Tibial artery (tissue), 4 donors: ENCODE measurements around the gene HAAO.

Experiments used
- DNase-seq, 2 donors: peaks; one replicate each; pipeline ENCODE4 v3.0.0-alpha.2; 2019
- H3K27ac ChIP-seq, 2 donors: fragments of 200-600 bp; sonication (generic) in 1 of 2; 1 replicate in 1 of 2; 2 replicates in 1 of 2; pipeline ENCODE4 v1.5.1; 2018 to 2019; ENCODE audit warnings: mild to moderate bottlenecking in 1 of 2
- H3K27me3 ChIP-seq, 2 donors: fragments of 200-600 bp; sonication (generic) in 1 of 2; one replicate each; pipeline versions ENCODE4 v1.5.1 to v1.6.0; 2016 to 2019
- H3K36me3 ChIP-seq, 3 donors: fragments of 200-600 bp; sonication (generic) in 2 of 3; one replicate each; pipeline ENCODE4 v1.5.1; 2016 to 2019; ENCODE audit warnings: mild to moderate bottlenecking in 2 of 3
- H3K4me1 ChIP-seq, 4 donors: fragments of 200-600 bp; sonication (generic) in 2 of 4; 1 replicate in 3 of 4; 2 replicates in 1 of 4; pipeline ENCODE4 v1.5.1; 2016 to 2019
- H3K4me3 ChIP-seq, 2 donors: fragments of 200-600 bp; sonication (generic) in 1 of 2; 1 replicate in 1 of 2; 2 replicates in 1 of 2; pipeline ENCODE4 v1.5.1; 2018 to 2019; ENCODE audit warnings: mild to moderate bottlenecking in 2 of 2
- H3K9me3 ChIP-seq, 3 donors: fragments of 200-600 bp; sonication (generic) in 1 of 3; one replicate each; pipeline ENCODE4 v1.5.1; 2016 to 2019
- CTCF ChIP-seq, 2 experiments: fragments of 200-600 bp in 1 of 2; fragments of 450-650 bp in 1 of 2; IDR thresholded peaks; one replicate each; pipeline ENCODE4 v1.5.1; 2017 to 2019; ENCODE audit warnings: antibody characterized with exemption in 2 of 2, mild to moderate bottlenecking in 1 of 2, moderate library complexity in 1 of 2
- intact Hi-C: fragments of 100-400 bp; cut with DNase I; formaldehyde crosslinking; loops from one replicate; pipeline ENCODE4 v1.15.0; 2023; ENCODE audit warnings: low total_unique reads

HAAO gene

DNA sequence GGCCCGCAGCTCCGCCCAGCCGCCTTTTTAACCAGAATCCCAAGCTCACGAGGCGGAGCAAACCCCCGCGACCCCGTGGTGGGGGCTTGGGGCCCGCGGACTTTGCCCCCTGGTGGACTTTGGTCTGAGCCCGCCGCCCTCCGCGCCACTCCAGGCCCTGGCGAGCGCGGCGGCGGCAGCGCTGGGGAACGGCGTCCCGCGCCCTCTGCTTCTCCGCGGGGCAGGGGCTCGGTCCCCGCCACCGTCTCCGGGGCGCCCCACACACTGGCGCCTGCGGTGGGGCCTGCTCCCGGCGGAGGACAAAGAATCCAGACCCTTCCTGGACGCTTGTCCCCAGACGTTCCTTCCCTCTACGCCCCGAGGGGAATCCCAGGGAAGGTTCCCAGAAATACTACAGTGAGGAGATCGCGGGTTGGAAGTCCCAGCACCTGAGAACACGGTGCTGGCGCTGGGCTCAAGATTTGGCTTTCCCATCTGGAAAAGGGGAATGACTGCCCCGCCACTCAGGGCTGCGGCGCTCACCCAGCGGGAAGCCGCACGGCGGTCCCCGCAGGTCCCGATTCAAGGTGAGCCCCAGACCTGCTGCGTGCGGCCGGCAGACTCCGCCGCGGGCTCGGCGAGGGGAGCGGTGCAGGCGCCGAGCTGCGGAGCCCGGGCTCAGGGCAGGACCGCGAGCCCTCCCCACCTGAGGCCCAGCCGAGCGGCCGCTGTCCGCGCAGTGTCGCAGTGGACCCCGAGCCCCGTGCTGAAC lies at the start of gene HAAO:
HAAO (minus strand) TSS at position 1 of the 751 bp plus-strand sequence. CDS start 47 bp downstream, outside the sequence.
- Histone ChIP-seq H3K36me3 (no peaks in the 10 kb centered on the region), H3K4me1 (peaks cover 0 to 63% (median 25%) of the 10 kb centered on the region in 4 donors), H3K4me3 (peak within 1 kb of the TSS; percentile 75), H3K27ac (peak within 1 kb of the TSS; percentile 96 to 99), H3K27me3 (no peaks in the 10 kb centered on the region), H3K9me3 (no peaks in the 10 kb centered on the region)
- TF ChIP-seq CTCF (IDR thresholded peaks at IDR 0.05), result peak; percentile 10 to 22
- peak in 1 of 2 donors; percentile 82 for DNase-seq
- intact Hi-C loops, result no loop called here

GRCh38 chr2:42841344-42841743 lies 49.0 kb upstream of the HAAO start:
- Histone ChIP-seq H3K27ac (peak overlapping the region; percentile 72 to 78), H3K4me3 (no peak overlapping the region), H3K27me3 (no peaks in the 10 kb centered on the region), H3K4me1 (peaks cover 0 to 65% (median 52%) of the 10 kb centered on the region in 4 donors), H3K9me3 (no peaks in the 10 kb centered on the region), H3K36me3 (no peaks in the 10 kb centered on the region)
- intact Hi-C loops, result loop anchor here (5.0 kb wide), 1 partner anchor 391 kb away; no protein-coding TSS in a partner anchor
- TF ChIP-seq CTCF (IDR thresholded peaks at IDR 0.05), result no peak
- DNase-seq, result peak in 1 of 2 donors; percentile 56

GRCh38 chr2:42840760-42841159 lies 48.4 kb upstream of the HAAO start:
- intact Hi-C loops, result loop anchor here (5.0 kb wide), 1 partner anchor 392 kb away; no protein-coding TSS in a partner anchor
- Histone ChIP-seq H3K4me3 (no peak overlapping the region), H3K4me1 (peaks cover 0 to 63% (median 49%) of the 10 kb centered on the region in 4 donors), H3K9me3 (no peaks in the 10 kb centered on the region), H3K36me3 (no peaks in the 10 kb centered on the region), H3K27ac (peak overlapping the region; percentile 72 to 78), H3K27me3 (no peaks in the 10 kb centered on the region)
- peak in 1 of 2 donors; percentile 60 for DNase-seq
- no peak for TF ChIP-seq CTCF (IDR thresholded peaks at IDR 0.05)

GRCh38 chr2:42839809-42840501 lies 47.6 kb upstream of the HAAO start:
- intact Hi-C loops, result loop anchor here (5.0 kb wide), 1 partner anchor 392 kb away; no protein-coding TSS in a partner anchor
- Histone ChIP-seq H3K4me1 (peaks cover 0 to 58% (median 42%) of the 10 kb centered on the region in 4 donors), H3K4me3 (no peak overlapping the region), H3K36me3 (no peaks in the 10 kb centered on the region), H3K9me3 (no peaks in the 10 kb centered on the region), H3K27me3 (no peaks in the 10 kb centered on the region), H3K27ac (peak overlapping the region; percentile 72 to 78)
- TF ChIP-seq CTCF (IDR thresholded peaks at IDR 0.05), result no peak
- DNase-seq, result peak in 1 of 2 donors; percentile 35

- intact Hi-C loops, result no loop called here
- Histone ChIP-seq H3K4me3 (no peak overlapping the region), H3K27ac (no peak overlapping the region), H3K4me1 (peaks cover 0 to 43% (median 32%) of the 10 kb centered on the region in 4 donors), H3K9me3 (no peaks in the 10 kb centered on the region), H3K36me3 (no peaks in the 10 kb centered on the region), H3K27me3 (no peaks in the 10 kb centered on the region)
- no peak for TF ChIP-seq CTCF (IDR thresholded peaks at IDR 0.05)
- peak in 1 of 2 donors; percentile 31 for DNase-seq
These were observed 45.8 kb upstream of the HAAO start for GRCh38 chr2:42838133-42838532.
